Spinal cord (tissue), 10 donors: Measurements from ENCODE around the gene ATF7IP2. TPM values are rescaled to one million over a fixed set of nuclear protein-coding genes. Genes with fewer than 3 reads are reported as not detected.
"Not testable (repeated sequence)": the region's sequence is repeated elsewhere in the genome, so short reads cannot be mapped to it uniquely, and the experiment has no call there.

Experiments
- DNase-seq, 6 donors: peaks; one replicate each; pipeline versions ENCODE4 v3.0.0 to v3.0.0-alpha.2; 2013 to 2015; ENCODE audit warnings: low spot score in 6 of 6, low read depth in 4 of 6
- H3K27ac ChIP-seq: one replicate; pipeline ENCODE4 v1.5.1; 2013; ENCODE audit warnings: low read depth, low read length, control low read depth
- H3K27me3 ChIP-seq: one replicate; pipeline ENCODE4 v1.6.1; 2013; ENCODE audit warnings: low read length; ENCODE audit not compliant: control insufficient read depth, insufficient read depth
- H3K36me3 ChIP-seq: one replicate; pipeline ENCODE4 v1.6.1; 2013; ENCODE audit warnings: low read length; ENCODE audit not compliant: control insufficient read depth, insufficient read depth
- H3K4me1 ChIP-seq: one replicate; pipeline ENCODE4 v1.6.1; 2013; ENCODE audit warnings: low read length; ENCODE audit not compliant: control insufficient read depth, insufficient read depth
- H3K4me3 ChIP-seq: one replicate; pipeline ENCODE4 v1.5.1; 2013; ENCODE audit warnings: low read depth, low read length, control low read depth
- H3K9me3 ChIP-seq: one replicate; pipeline ENCODE4 v1.6.1; 2013; ENCODE audit warnings: low read length; ENCODE audit not compliant: control insufficient read depth, insufficient read depth
- WGBS: methylation state at CpG from one replicate; pipeline ENCODE4 v1.1.5; 2013; ENCODE audit warnings: missing lambda C conversion rate; ENCODE audit not compliant: insufficient coverage; 5-methylcytosine and 5-hydroxymethylcytosine counted together
- polyA plus RNA-seq, 2 donors: library from polyadenylated mRNA; unstranded; fragments of 120-200 nt; gene quantifications; one replicate each; pipeline ENCODE4 v1.2.1, GENCODE V29; 2013; ENCODE audit not compliant: insufficient read length in 2 of 2
- total RNA-seq, 2 donors: library from RNA; depleted of rRNA in 1 of 2; stranded (reverse); fragments of 120-200 nt in 1 of 2; fragments of >200 nt in 1 of 2; gene quantifications; one replicate each; pipeline versions ENCODE4 v1.2.3 to v1.2.4, GENCODE V29; 2013 to 2014
- donor health status: healthy.

Gene ATF7IP2
- total and polyA plus RNA-seq, 4 donors: 10.4 to 16.9 (median 14.0) TPM

DNA sequence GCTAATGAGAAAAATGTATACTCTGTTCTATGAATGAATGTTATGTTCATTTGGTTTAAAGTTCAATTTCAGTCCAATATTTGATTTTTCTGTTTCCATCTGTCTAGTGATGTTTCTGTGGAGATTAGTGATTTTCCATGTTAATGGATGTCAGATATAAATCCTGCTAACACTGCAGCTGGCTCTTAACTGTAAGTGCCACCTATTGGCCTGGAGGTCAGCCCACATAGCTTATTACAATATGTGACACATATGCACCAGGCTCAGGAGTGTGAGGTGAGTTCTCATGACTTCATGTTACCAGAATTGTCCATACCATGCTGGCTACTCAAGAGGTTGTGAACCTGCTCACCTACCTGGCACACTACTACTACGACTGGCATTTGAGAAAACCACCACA lies 17.1 kb downstream of the ATF7IP2 start:
- Histone ChIP-seq H3K9me3 (peaks cover 2% of the 10 kb centered on the region), H3K36me3 (no peaks in the 10 kb centered on the region), H3K4me3 (no peak overlapping the region), H3K27ac (no peak overlapping the region), H3K4me1 (no peaks in the 10 kb centered on the region), H3K27me3 (no peaks in the 10 kb centered on the region)
- no peak for DNase-seq
- whole genome bisulfite sequencing: no CpG with 5 or more reads among the region's 1 CpG

- no peak overlapping the region for H3K4me3 ChIP-seq
- WGBS: 97% methylated on average over 3 of the region's 4 CpGs
- no peak for DNase-seq
- peaks cover 7% of the 10 kb centered on the region for H3K9me3 ChIP-seq
- no peak overlapping the region for H3K27ac ChIP-seq
- no peaks in the 10 kb centered on the region for H3K36me3 ChIP-seq
- H3K27me3 ChIP-seq: no peaks in the 10 kb centered on the region
- no peaks in the 10 kb centered on the region for H3K4me1 ChIP-seq
Observed at GRCh38 chr16:10405386-10405939, 19.6 kb downstream of the ATF7IP2 start.

- Histone ChIP-seq H3K27ac (no peak overlapping the region), H3K4me3 (no peak overlapping the region), H3K36me3 (no peaks in the 10 kb centered on the region), H3K4me1 (no peaks in the 10 kb centered on the region), H3K9me3 (peaks cover 10% of the 10 kb centered on the region), H3K27me3 (no peaks in the 10 kb centered on the region)
- 83% methylated on average over 8 of the region's 8 CpGs for WGBS
- no peak for DNase-seq
Observed at GRCh38 chr16:10408824-10409381, 23.0 kb downstream of the ATF7IP2 start.

DNA sequence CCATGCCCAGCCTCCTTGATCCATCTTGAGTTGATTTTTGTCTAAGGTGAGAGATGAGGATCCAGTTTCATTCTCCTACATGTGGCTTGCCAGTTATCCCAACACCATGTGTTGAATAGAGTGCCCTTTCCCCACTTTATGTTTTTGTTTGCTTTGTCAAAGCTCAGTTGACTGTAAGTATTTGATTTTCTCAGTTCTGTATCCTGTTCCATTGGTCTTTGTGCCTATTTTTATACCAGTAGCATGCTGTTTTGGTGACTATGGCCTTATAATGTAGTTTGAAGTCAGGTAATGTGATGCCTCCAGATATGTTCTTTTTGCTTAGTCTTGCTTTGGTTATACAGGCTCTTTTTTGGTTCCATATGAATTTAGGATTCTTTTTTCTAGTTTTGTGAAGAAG lies 23.9 kb downstream of the ATF7IP2 start:
- not testable (repeated sequence) for DNase-seq, H3K27me3 ChIP-seq, H3K36me3 ChIP-seq, H3K4me1 ChIP-seq, H3K4me3 ChIP-seq, H3K27ac ChIP-seq
- peaks cover 10% of the 10 kb centered on the region for H3K9me3 ChIP-seq

DNA sequence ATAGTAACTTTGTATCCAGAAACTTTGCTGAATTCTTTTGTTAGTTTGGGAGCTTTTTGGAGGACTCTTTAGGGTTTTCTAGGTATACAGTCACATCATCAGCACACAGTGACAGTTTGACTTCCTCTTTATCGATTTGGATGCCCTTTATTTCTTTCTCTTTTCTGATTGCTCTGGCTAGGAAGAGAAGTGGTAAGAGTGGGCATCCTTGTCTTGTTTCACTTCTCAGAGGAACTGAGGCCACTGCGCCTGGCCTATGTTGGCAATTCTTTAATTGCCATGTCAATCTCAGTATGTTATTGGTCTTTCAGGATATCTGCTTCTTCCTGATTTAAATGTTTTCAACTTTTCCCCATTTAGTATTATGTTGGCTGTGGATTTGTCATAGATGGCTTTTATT lies 24.6 kb downstream of the ATF7IP2 start:
- Histone ChIP-seq H3K4me1 (no peaks in the 10 kb centered on the region), H3K27me3 (no peaks in the 10 kb centered on the region), H3K9me3 (peaks cover 10% of the 10 kb centered on the region), H3K36me3 (no peaks in the 10 kb centered on the region), H3K27ac (no peak overlapping the region), H3K4me3 (no peak overlapping the region)
- 100% methylated on average over 1 of the region's 2 CpGs for WGBS
- no peak for DNase-seq

GRCh38 chr16:10412935-10413601 lies 27.2 kb downstream of the ATF7IP2 start:
- H3K27me3 ChIP-seq: no peaks in the 10 kb centered on the region
- no peak for DNase-seq
- H3K4me3 ChIP-seq: no peak overlapping the region
- no peaks in the 10 kb centered on the region for H3K36me3 ChIP-seq
- WGBS: no CpG with 5 or more reads among the region's 5 CpGs
- H3K4me1 ChIP-seq: no peaks in the 10 kb centered on the region
- no peak overlapping the region for H3K27ac ChIP-seq
- H3K9me3 ChIP-seq: peaks cover 9% of the 10 kb centered on the region

DNA sequence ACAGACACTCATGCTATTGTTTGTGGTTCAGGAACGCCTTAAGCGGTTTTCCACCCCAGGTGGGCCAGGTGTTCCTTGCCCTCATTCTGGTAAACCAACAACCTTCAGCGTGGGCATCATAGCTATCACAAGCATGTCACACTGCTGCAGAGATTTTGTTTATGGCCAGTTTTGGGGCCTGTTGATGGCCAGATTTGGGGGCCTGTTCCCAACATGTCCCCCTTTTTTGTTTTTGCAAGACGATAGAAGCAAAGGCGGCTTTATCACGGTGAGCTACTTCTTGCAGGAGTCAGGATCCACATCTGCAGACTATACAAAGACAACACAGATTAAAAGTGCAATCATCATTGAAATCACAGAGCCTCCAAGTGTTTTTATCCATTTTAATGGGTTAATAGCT lies 32.3 kb downstream of the ATF7IP2 start:
- H3K4me1 ChIP-seq, DNase-seq, H3K27ac ChIP-seq, H3K27me3 ChIP-seq, H3K9me3 ChIP-seq, H3K36me3 ChIP-seq, H3K4me3 ChIP-seq: not testable (repeated sequence)
- WGBS: 100% methylated on average over 3 of the region's 6 CpGs

DNA sequence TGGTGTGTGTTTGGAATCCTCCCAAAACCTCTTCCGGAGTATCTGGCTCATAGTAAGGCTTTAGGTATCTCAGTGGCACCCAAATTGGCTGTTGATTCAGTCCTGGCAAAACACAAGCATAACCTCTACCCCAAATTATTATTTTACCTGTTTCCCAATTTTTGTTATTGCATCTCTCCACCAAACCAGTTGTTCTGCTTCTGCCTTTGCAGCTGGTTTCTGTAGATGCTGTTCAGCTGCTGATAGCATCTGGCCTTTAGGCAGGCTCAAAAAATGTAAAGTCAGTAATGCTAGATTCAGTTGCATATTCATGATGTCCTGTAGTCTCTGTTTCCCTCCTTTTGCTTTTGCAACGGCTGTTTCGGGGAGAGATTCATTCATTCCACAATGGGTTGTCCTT lies 33.8 kb downstream of the ATF7IP2 start:
- no peaks in the 10 kb centered on the region for H3K27me3 ChIP-seq
- no peaks in the 10 kb centered on the region for H3K4me1 ChIP-seq
- no peaks in the 10 kb centered on the region for H3K36me3 ChIP-seq
- no peak overlapping the region for H3K27ac ChIP-seq
- DNase-seq: no peak
- no CpG with 5 or more reads among the region's 3 CpGs for WGBS
- no peak overlapping the region for H3K4me3 ChIP-seq
- peaks cover 2% of the 10 kb centered on the region for H3K9me3 ChIP-seq

GRCh38 chr16:10421596-10421995 lies 35.7 kb downstream of the ATF7IP2 start:
- no CpG with 5 or more reads among the region's 3 CpGs for WGBS
- Histone ChIP-seq H3K4me1 (no peaks in the 10 kb centered on the region), H3K27me3 (no peaks in the 10 kb centered on the region), H3K27ac (no peak overlapping the region), H3K36me3 (no peaks in the 10 kb centered on the region), H3K4me3 (no peak overlapping the region), H3K9me3 (no peaks in the 10 kb centered on the region)
- peak in 1 of 6 donors; percentile 6 for DNase-seq
